GM11168 (cell line): ENCODE measurements around the gene CDC42BPA.
"Not testable (repeated sequence)": the region's sequence is repeated elsewhere in the genome, so short reads cannot be mapped to it uniquely, and the experiment has no call there.

Experiments
- in situ Hi-C: fragments of 300-500 bp; cut with MboI; formaldehyde crosslinking; loops from one replicate; pipeline ENCODE4 v1.12.0; 2022; ENCODE audit warnings: low sequenced_read_pairs; ENCODE audit not compliant: unreplicated experiment

The CDC42BPA gene

GRCh38 chr1:227156520-227156919, 161.8 kb downstream of the CDC42BPA start:
- in situ Hi-C loops = no loop called here

GRCh38 chr1:227155688-227156087, 162.6 kb downstream of the CDC42BPA start:
- in situ Hi-C loops = no loop called here

DNA sequence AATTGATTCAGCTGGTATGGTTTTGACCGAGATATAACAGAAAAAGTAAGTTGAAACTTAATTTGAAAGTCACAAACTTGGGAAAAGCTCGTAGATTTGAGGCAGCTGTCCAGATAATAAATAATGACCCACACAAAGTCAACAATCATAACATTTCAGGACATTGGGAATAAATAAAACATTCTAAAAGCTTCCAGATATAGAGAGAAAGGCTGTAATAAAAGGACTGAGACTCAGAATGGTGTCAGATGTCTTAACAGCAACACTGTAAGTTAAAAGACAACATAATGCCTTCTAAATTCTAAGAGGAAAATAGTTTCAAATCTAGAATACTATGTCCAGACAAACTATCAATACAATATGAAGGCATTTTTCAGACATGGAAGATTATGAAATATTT, 163.3 kb downstream of the CDC42BPA start:
- in situ Hi-C loops = no loop called here

GRCh38 chr1:227152525-227152924, 165.8 kb downstream of the CDC42BPA start:
- in situ Hi-C loops = no loop called here

- in situ Hi-C loops = no loop called here
Measured at GRCh38 chr1:227140376-227140775, 177.9 kb downstream of the CDC42BPA start.

- in situ Hi-C loops = no loop called here
Measured at GRCh38 chr1:227136210-227136820, 182.0 kb downstream of the CDC42BPA start.

GRCh38 chr1:227134686-227135314, 183.5 kb downstream of the CDC42BPA start:
- in situ Hi-C loops = no loop called here

- in situ Hi-C loops = not testable (repeated sequence)
Measured at GRCh38 chr1:227132695-227133094, 185.6 kb downstream of the CDC42BPA start.

- in situ Hi-C loops = no loop called here
Measured at GRCh38 chr1:227131193-227131592, 187.1 kb downstream of the CDC42BPA start.

- in situ Hi-C loops = no loop called here
Measured at GRCh38 chr1:227127891-227128290, 190.4 kb downstream of the CDC42BPA start.

DNA sequence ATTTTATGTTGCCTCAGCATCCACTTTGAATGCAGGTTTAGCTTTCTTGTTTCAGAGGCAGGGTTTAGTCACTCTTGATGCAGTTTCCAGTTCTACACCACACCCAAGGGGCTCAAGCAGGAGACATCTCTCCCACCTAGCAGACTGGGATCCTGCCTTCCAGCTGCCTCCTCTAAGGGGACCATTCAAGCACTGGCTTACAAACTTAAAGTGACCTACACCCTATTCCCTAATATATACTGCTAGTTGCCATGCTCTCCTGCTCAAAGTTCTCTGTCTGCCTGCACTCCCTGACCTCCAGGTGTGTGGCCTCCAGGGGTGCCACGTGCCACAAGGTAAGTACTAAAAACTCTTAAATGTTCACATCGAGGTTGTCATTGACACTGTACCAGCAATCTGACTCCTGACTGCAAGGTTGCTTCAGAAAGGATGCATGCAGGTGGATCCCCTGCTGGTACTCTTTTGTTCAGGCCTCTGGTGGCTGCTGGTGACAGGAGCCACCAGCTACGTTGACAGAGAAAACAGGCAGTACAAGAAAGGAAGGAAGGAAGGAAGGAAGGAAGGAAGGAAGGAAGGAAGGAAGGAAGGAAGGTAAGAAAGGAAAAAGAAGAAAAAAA, 192.3 kb downstream of the CDC42BPA start:
- in situ Hi-C loops = no loop called here

DNA sequence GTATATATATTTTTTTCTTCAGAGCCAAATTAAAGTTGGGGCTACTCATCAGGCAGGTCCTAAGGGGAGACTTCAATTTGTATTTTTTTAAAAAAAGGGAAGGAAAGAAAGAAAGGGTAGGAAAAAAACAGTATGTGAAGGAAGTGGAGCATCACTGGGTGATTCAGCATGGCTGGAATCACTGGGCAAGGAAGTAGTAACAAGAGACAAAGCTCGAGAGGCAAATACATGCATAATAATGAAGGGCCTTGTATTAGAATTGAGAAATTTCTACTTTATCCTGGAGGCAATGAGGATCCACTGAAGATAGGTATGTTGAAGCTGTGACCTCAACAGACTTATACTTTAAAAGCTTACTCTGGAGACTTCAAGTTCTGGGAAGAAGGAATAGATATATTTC, 193.8 kb downstream of the CDC42BPA start:
- in situ Hi-C loops = no loop called here

GRCh38 chr1:227120826-227121225, 197.5 kb downstream of the CDC42BPA start:
- in situ Hi-C loops = no loop called here

- in situ Hi-C loops = no loop called here
Measured at GRCh38 chr1:227112538-227112937, 205.8 kb downstream of the CDC42BPA start.

- in situ Hi-C loops = no loop called here
Measured at GRCh38 chr1:227111782-227112181, 206.5 kb downstream of the CDC42BPA start.

DNA sequence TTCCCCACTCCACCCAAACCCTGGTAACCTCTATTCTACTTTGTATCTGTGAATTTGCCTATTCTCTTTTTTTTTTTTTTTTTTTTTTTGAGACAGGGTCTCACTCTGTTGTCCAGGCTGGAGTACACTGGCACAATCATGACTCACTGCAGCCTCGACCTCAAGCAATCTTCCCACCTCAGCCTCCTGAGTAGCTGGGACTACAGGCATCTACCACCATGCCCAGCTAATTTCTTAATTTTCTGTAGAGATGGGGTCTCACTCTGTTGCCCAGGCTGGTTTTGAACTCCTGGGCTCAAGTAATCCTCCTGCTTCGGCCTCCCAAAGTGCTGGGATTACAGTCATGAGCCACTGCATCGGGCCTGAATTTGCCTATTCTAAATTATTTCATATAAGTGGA, 213.0 kb downstream of the CDC42BPA start:
- in situ Hi-C loops = not testable (repeated sequence)

DNA sequence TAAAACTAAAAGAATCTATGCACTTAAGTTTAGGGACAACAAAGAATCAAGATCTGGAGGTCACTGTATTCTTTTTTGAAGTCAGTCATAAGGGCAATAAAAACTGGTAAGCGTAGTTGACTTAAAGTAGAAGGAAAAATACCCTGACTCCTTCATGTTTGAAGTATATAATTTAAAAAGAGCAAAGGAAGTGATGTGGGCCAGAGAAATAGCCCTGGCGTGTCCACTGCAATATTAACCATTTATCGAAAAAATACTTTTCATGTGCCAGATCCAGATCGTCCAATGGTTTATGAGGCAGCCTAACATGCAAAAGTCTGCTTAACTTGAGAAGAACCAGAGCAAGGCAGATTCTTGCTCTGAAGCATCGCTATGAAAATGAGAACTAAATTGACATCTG, 216.2 kb downstream of the CDC42BPA start:
- in situ Hi-C loops = no loop called here

- in situ Hi-C loops = no loop called here
Measured at GRCh38 chr1:227094249-227094966, 223.9 kb downstream of the CDC42BPA start.

GRCh38 chr1:227093309-227093708, 225.0 kb downstream of the CDC42BPA start:
- in situ Hi-C loops = no loop called here

DNA sequence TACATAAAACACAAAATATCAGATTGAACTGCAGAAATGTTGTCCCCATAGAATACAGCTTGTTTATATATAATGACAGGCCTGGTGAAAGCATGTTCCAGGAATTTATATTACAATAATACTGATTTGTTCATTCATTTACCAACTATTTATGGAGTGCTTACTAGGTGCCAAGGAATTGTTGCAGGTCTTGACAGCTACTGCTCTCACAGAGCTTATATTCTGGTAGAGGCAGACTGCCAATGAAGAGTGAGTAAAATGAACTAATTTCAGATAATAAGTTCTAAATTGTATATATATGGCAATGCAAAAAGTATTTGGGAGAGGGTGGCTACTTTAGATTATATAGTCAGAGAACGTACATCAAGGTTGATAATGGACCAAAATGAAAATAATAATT, 226.2 kb downstream of the CDC42BPA start:
- in situ Hi-C loops = no loop called here

DNA sequence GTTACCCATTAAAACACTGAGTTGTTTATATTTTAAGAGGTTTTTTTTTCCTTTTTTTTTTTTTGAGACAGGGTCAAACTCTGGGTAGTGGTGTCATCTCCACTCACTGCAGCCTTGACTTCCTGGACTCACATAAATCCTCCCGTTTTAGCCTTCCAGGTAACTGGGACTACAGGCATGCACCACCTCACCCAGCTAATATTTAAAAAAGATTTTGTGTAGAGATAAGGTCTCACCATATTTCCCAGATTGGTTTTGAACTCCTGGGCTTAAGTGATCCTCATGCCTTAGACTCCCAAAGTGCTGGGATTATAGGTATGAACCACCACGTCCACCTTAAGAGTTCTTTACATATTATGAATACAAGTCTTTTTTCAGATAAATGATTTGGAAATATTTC, 231.7 kb downstream of the CDC42BPA start:
- in situ Hi-C loops = no loop called here
